HepG2 (cell line): Measurements from ENCODE around the gene AXIN1.

ENCODE experiments used
- CEBPB ChIP-seq: IDR thresholded peaks from 2 replicates; pipeline ENCODE4 v1.6.1; 2011; ENCODE audit warnings: low read depth, low read length, improper control_type of control experiment, borderline replicate concordance
- HDAC2 ChIP-seq: sonication (generic); formaldehyde crosslinking; IDR thresholded peaks from 2 replicates; pipeline ENCODE4 v1.4.0; 2020; ENCODE audit warnings: missing genetic modification reagents
- HNRNPH1 ChIP-seq: fragments of 200-400 bp; formaldehyde crosslinking; optimal IDR thresholded peaks from 2 replicates; pipeline ENCODE3; 2017; ENCODE audit warnings: mild to moderate bottlenecking, low read depth, low read length
- MTA1 ChIP-seq: sonication (generic); formaldehyde crosslinking; IDR thresholded peaks from 2 replicates; pipeline ENCODE4 v1.4.0; 2020; ENCODE audit warnings: missing genetic modification reagents, mild to moderate bottlenecking, borderline replicate concordance
- RFX1 ChIP-seq: fragments of 450-650 bp; IDR thresholded peaks from 2 replicates; pipeline ENCODE4 v1.6.1; 2017
- SIN3A ChIP-seq: IDR thresholded peaks from 2 replicates; pipeline ENCODE4 v1.6.1; 2011; ENCODE audit warnings: low read depth, mild to moderate bottlenecking, control low read depth, low read length, borderline replicate concordance
- SMAD9 ChIP-seq: sonication (generic); formaldehyde crosslinking; IDR thresholded peaks from 2 replicates; pipeline ENCODE4 v1.5.1; 2020; ENCODE audit warnings: mild to moderate bottlenecking, missing genetic modification reagents
- ZFP36L2 ChIP-seq: sonication (generic); formaldehyde crosslinking; IDR thresholded peaks from 2 replicates; pipeline ENCODE4 v1.4.0; 2020; ENCODE audit warnings: missing genetic modification reagents
- ZNF280B ChIP-seq: sonication (generic); formaldehyde crosslinking; IDR thresholded peaks from 2 replicates; pipeline ENCODE4 v1.5.0; 2020; ENCODE audit warnings: missing genetic modification reagents, mild to moderate bottlenecking, borderline replicate concordance

GRCh38 chr16:259226-259625 lies 93.3 kb downstream of the AXIN1 start:
- TF ChIP-seq ZNF280B (no peak), ZFP36L2 (no peak), SMAD9 (CRISPR knock-in tag) (no peak), CEBPB (no peak), HDAC2 (CRISPR knock-in tag) (no peak), MTA1 (no peak), RFX1 (no peak), HNRNPH1 (no peak), SIN3A (no peak)
